Stimulated activated CD4-positive, alpha-beta T cell treated with anti-CD3 and anti-CD28 coated beads, Interleukin-1b, Interleukin-23, amount 100 ng/mL, for 48 hours (primary cell): ENCODE data around the gene EPHA2.

Experiments used
- DNase-seq: peaks from one replicate; pipeline ENCODE4 v3.0.0-alpha.2; 2020

The EPHA2 gene

GRCh38 chr1:16149146-16149545 is 6.7 kb downstream of the EPHA2 start:
- DNase-seq: no peak

- no peak for DNase-seq
These were observed 7.4 kb downstream of the EPHA2 start for GRCh38 chr1:16148329-16149092.

GRCh38 chr1:16147156-16147926 is 8.5 kb downstream of the EPHA2 start:
- DNase-seq: no peak

GRCh38 chr1:16146279-16147155 is 9.4 kb downstream of the EPHA2 start:
- no peak for DNase-seq

- DNase-seq: no peak
These were observed 10.1 kb downstream of the EPHA2 start for GRCh38 chr1:16145662-16146278.

- DNase-seq: no peak
These were observed 10.7 kb downstream of the EPHA2 start for GRCh38 chr1:16145030-16145661.

- DNase-seq: no peak
These were observed 11.4 kb downstream of the EPHA2 start for GRCh38 chr1:16144325-16145029.

- no peak for DNase-seq
These were observed 12.1 kb downstream of the EPHA2 start for GRCh38 chr1:16143566-16144324.

- DNase-seq: no peak
These were observed 12.8 kb downstream of the EPHA2 start for GRCh38 chr1:16143005-16143565.

GRCh38 chr1:16142383-16142995 is 13.4 kb downstream of the EPHA2 start:
- no peak for DNase-seq

- no peak for DNase-seq
These were observed 14.1 kb downstream of the EPHA2 start for GRCh38 chr1:16141573-16142336.

GRCh38 chr1:16140068-16140596 is 15.7 kb downstream of the EPHA2 start:
- DNase-seq: no peak

- no peak for DNase-seq
These were observed 16.4 kb downstream of the EPHA2 start for GRCh38 chr1:16139473-16139962.

GRCh38 chr1:16138772-16139221 is 17.1 kb downstream of the EPHA2 start:
- no peak for DNase-seq

GRCh38 chr1:16137890-16138467 is 17.9 kb downstream of the EPHA2 start:
- DNase-seq: no peak

GRCh38 chr1:16135501-16135900 is 20.4 kb downstream of the EPHA2 start:
- no peak for DNase-seq

GRCh38 chr1:16134906-16135305 is 21.0 kb downstream of the EPHA2 start:
- DNase-seq: no peak

- DNase-seq: no peak
These were observed 21.6 kb downstream of the EPHA2 start for GRCh38 chr1:16134066-16134801.
